Prostate gland (tissue), 2 donors: Measurements from ENCODE around the gene NRXN3.

Experiments used
- POLR2A ChIP-seq: fragments of 450-650 bp; IDR thresholded peaks from one replicate; pipeline ENCODE4 v1.6.1; 2016; ENCODE audit warnings: antibody characterized with exemption, mild to moderate bottlenecking
- POLR2AphosphoS5 ChIP-seq: sonication (generic); formaldehyde crosslinking; IDR thresholded peaks from one replicate; pipeline ENCODE4 v1.6.1; 2017; ENCODE audit warnings: antibody characterized with exemption
- TF ChIP-seq, protein P1 (sequence below), 4 experiments: fragments of 200-600 bp in 2 of 4; fragments of 450-650 bp in 2 of 4; sonication (generic) in 2 of 4; IDR thresholded peaks; 1 replicate in 3 of 4; 2 replicates in 1 of 4; pipeline ENCODE4 v1.5.1; 2016 to 2019; ENCODE audit warnings: antibody characterized with exemption in 4 of 4, mild to moderate bottlenecking in 2 of 4, moderate library complexity in 2 of 4

DNA sequence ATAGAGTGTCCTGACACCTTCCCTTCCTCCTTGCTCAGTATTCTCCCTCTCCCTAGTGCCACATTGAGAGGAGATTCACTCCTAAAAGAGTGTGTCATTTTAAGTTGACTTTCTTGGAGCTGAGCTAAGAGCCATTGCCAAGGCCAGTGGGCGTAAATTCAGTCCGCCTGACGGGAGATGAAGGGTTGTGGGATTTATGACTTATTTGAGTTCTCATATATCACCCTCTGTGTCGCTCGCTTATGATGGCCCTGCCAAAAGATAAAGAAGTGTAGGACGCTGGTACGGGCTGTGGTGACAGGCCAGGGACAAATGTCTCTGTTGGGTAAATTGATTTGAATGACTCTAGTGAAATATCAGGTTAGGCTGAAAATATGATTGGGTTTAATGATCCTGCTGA is 867.4 kb downstream of the NRXN3 start:
- TF ChIP-seq, protein P1, sequence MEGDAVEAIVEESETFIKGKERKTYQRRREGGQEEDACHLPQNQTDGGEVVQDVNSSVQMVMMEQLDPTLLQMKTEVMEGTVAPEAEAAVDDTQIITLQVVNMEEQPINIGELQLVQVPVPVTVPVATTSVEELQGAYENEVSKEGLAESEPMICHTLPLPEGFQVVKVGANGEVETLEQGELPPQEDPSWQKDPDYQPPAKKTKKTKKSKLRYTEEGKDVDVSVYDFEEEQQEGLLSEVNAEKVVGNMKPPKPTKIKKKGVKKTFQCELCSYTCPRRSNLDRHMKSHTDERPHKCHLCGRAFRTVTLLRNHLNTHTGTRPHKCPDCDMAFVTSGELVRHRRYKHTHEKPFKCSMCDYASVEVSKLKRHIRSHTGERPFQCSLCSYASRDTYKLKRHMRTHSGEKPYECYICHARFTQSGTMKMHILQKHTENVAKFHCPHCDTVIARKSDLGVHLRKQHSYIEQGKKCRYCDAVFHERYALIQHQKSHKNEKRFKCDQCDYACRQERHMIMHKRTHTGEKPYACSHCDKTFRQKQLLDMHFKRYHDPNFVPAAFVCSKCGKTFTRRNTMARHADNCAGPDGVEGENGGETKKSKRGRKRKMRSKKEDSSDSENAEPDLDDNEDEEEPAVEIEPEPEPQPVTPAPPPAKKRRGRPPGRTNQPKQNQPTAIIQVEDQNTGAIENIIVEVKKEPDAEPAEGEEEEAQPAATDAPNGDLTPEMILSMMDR (IDR thresholded peaks at IDR 0.05) = no peak
- TF ChIP-seq POLR2AphosphoS5 (no peak), POLR2A (no peak)
